Brain pericyte (primary cell): ENCODE data around the gene MS4A1.
"Not testable (repeated sequence)": the region's sequence is repeated elsewhere in the genome, so short reads cannot be mapped to it uniquely, and the experiment has no call there.

Experiments used
- DNase-seq: peaks from one replicate; pipeline ENCODE4 v3.0.0-alpha.2; 2012; ENCODE audit warnings: low read depth, low spot score

Gene MS4A1

DNA sequence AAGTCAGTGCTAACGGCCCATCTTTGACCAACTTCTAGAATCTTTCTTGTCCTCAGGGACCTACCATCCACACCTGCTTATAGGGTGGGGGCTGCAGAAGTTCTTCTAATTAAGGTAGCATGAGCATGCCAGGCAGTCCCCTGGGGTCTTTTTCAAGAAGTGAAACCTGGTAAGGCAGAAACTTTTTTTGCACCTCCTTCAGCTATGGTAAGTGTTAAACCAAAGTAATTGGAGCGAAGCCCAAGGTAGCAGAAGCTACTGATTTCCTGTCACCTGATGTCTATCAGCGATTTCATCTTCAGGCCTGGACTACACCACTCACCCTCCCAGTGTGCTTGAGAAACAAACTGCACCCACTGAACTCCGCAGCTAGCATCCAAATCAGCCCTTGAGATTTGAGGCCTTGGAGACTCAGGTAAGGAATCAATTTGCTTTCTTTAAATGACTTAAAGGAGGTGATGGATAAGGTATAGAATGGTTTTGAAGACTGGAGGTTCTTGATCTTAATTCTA is at the start of gene MS4A1:
MS4A1 (plus strand) TSS at position 317 of the 512 bp plus-strand sequence. CDS start 6,528 bp downstream, outside the sequence.
- no peak for DNase-seq

DNA sequence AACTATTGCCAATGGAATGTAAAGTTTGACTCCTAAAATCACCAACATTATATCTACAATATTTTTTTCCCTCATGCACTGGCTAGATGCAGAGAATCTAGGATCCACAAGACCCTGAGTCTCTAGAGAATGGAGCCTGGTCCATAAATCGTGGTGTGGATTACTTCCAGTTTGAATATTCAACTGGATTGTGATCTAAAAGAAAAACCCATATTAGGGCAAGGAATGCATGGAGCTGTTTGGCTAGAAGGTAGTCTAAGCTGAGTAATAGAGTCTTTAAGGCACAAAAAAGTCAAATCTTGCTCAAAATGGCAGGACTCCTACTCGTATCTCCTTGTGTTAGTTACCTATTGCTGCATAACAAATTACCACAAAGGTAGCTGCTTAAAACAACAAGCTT is 35.6 kb upstream of the MS4A1 start:
- no peak for DNase-seq

DNA sequence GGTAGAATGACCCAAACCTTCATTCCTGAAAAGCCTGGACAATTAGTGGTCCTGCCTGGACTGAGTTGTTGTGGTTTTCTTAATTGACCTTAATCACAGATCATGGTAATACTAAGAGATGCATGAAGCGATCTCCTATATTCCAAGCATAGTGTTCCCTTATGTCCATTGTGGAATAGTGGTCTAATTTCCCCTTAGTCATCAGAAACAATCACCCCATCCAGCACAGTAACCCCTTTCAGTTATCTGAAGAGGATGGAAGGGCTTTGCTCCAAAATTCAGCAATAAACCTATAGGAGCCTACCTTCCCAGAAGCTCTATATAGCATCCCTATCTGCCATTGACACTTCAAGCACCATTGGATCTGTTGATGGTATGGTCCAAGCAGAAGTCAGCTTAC is 33.0 kb upstream of the MS4A1 start:
- no peak for DNase-seq

DNA sequence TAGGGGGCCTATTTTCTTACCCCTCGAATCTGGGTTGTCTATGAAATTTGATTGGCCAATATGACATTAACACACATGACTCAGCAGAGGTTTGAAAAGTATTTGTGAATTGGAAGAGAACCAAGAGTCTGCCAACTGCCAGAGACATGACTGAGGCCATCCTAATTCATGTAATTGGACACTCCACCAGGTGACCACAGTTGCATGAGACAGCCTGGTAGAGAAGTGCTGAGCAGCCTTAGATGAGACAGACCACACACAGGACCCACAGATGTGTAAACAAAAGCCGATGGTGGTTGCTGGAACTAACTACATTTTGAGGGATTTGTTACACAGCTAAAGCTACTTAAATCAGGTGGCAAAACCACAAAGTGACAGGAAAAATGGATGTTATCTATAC is 27.1 kb upstream of the MS4A1 start:
- DNase-seq: no peak

GRCh38 chr11:60429272-60429671 is 26.4 kb upstream of the MS4A1 start, which contains the start of gene MS4A5:
TSS of gene MS4A5 (plus strand) at chr11:60429572. CDS start at chr11:60429675, 103 bp downstream.
- DNase-seq: no peak

DNA sequence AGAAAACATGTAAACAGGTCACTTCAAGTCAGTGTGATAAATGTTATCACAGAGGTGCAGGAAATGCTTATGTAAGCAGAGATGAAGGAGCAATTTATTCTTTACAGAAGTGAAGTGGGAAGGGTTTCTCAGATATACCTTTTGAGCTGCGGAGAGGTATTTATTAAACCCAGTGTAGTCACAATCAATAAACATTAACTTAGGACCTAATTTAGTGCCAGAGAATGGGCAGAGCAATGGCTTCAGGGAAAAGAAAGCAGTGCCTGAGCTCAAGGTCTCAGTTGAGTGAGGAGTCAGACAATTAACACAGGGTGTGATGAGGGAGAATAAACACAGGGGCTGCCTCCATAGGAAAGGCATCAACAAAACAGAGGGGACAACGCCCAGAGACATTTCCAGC is 24.4 kb upstream of the MS4A1 start:
- DNase-seq: no peak

- no peak for DNase-seq
Observed at GRCh38 chr11:60433401-60433800, 22.2 kb upstream of the MS4A1 start.

DNA sequence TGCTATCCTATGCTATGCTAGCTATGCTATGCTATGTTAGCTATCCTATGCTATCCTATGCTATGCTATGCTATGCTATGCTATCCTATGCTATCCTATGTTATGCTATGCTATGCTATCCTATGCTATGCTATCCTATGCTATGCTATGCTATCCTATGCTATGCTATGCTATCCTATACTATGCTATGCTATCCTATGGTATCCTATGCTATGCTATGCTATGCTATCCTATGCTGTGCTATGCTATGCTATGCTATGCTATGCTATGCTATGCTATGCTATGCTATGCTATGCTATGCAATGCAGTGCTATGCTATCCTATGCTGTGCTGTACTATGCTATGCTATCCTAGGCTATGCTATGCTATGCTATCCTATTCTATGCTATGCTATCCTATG is 8.6 kb upstream of the MS4A1 start:
- no peak for DNase-seq

DNA sequence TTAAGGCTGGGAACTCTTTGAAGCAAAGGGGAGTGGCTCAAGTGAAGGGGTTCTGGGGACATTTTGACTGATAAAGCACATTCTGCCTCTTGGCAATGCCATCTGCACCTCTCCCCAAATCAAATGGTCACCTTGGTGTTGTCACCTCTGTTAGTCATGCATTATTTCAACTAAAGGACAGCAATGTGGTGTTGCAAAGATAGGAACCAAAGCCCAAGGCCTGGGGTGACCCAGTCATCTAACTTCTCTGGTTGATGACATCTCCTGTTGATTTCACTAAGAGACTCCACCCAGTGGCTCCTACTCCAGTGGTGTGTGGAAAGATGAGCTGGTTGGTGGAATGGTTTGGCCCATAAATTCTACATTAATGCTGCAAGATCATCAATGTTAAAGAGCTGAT is 7.8 kb upstream of the MS4A1 start:
- DNase-seq: no peak

DNA sequence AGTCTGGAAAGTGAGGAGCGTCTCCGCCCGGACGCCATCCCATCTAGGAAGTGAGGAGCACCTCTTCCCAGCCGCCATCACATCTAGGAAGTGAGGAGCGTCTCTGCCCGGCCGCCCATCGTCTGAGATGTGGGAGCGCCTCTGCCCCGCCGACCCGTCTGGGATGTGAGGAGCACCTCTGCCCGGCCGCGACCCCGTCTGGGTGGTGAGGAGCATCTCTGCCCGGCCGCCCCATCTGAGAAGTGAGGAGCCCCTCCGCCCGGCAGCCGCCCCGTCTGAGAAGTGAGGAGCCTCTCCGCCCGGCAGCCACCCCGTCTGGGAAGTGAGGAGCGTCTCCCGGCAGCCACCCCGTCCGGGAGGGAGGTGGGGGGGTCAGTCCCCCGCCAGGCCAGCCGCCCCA is 4.5 kb upstream of the MS4A1 start:
- not testable (repeated sequence) for DNase-seq

DNA sequence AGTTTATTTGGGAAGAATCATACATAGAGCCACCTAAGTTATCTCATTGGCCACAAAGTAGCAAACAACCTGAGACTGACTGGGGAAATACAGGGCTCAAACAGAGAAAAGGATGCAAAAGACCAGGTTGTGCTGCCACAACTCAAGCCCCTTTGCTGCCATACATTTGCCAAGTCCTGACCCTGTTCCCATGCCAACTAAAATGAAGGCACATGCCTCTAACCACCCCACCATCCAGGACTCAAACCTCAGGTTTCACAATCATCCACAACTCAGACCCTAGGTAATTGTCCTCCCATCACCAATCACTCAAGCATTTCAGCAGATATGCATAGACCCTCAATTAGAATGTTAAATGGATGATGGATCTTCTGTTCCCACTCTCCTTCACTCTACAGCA is 1.4 kb upstream of the MS4A1 start:
- no peak for DNase-seq

- DNase-seq: no peak
Observed at GRCh38 chr11:60457576-60457975, 1.9 kb downstream of the MS4A1 start.

GRCh38 chr11:60459345-60459744 is 3.7 kb downstream of the MS4A1 start:
- DNase-seq: no peak

DNA sequence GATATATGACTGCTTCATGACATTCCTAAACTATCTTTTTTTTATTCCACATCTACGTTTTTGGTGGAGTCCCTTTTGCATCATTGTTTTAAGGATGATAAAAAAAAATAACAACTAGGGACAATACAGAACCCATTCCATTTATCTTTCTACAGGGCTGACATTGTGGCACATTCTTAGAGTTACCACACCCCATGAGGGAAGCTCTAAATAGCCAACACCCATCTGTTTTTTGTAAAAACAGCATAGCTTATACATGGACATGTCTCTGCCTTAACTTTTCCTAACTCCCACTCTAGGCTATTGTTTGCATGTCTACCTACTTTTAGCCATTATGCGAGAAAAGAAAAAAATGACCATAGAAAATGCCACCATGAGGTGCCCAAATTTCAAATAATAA is 13.2 kb downstream of the MS4A1 start:
- no peak for DNase-seq

- no peak for DNase-seq
Observed at GRCh38 chr11:60469723-60470122, 14.1 kb downstream of the MS4A1 start.

- DNase-seq: no peak
Observed at GRCh38 chr11:60477035-60477445, 21.4 kb downstream of the MS4A1 start.

DNA sequence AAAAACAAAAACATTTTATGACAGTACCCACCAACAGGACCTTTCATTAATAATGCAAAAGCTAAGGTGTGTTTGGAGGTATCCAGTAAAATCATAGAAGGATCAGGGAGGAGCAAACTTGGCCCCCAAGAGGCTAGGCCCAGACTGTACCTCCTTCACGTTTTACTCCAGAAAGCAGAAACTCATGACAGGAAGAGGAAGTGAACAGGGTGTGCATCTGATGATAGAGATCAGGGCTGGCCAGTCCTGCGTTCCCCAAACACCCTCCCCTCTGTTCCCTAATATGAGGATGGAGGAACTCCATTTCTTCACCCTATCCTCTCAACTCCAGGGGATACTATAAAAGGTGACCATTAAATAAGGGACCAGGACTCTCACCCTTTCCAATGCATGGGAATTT is 26.7 kb downstream of the MS4A1 start:
- DNase-seq: no peak

DNA sequence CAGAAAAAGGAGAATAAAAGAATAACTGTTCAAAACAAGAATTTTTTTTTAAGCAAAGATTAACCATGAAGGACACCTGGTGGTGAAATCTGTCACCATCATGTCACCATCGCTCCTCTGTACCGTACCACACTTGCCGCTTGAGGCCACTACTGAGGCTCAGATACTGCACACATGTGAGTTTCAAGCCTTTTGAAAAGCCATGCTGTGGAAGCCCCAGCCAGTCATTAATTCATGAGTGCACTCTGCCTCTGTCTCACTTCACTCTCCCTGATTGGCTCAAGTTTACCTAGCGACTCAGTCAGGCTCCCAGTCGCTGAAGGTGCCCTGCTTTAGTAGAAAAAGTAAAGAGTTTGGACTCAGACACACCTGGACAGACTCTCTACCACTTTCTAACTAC is 30.3 kb downstream of the MS4A1 start:
- DNase-seq: no peak

GRCh38 chr11:60492488-60493009 is 36.9 kb downstream of the MS4A1 start, which contains the start of gene MS4A12:
TSS of gene MS4A12 (plus strand) at chr11:60492778. CDS start at chr11:60497319, 4,541 bp downstream.
- DNase-seq: no peak

DNA sequence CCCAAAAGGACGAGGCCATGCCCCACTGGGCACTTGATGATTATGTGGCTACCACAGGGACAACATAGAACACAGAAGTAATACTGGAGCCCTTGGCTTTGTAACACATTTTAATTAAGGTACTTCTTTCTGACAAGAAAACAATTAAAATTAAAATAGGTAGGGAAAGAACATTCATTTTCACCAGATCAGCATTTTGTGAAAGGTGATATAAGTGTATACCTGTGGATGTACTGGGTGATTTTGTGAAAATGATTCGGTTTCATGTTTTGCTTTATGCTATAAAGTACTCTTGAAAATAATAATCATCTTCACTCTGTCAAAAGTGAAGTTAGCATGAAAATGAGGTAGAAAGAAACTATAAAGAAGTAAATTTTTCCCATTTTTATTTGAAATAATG is 37.8 kb downstream of the MS4A1 start:
- DNase-seq: no peak

- DNase-seq: no peak
Observed at GRCh38 chr11:60498399-60498798, 42.8 kb downstream of the MS4A1 start.

GRCh38 chr11:60498853-60499252 is 43.2 kb downstream of the MS4A1 start:
- DNase-seq: no peak

DNA sequence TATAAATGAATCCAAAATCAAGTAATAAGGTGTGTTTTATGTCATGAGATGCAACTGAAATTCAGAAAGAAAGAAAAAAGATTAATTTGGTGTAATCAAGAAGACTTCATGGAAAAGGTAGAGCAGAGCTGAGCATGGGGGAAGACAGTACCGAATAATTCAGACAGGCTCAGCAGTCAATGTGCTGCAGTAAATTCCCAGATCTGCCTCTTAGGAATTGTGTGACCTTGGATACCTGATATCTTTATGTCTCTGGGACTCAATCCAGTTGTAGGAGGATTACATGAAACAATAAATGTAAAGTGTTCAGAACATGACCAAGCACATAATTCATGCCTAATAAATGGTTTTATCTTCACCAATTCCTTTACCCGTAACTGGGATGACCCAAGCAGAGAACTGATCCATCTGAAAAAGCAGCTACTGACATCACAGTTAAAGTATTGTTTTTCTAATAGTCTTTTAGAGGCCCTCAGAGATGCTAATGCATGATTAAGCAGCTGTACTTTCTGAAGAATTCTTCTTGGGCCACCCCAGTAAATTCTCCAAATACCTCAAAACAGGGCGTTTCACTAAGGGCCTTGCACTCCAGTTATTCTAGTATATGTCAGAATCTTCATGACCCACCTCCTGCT is 44.7 kb downstream of the MS4A1 start:
- no peak for DNase-seq
